Eye (tissue), 1 donor: Measurements from ENCODE around the gene PBX1.

ENCODE experiments used
- DNase-seq: peaks from one replicate; pipeline ENCODE4 v3.0.0-alpha.2; 2015

The PBX1 gene

DNA sequence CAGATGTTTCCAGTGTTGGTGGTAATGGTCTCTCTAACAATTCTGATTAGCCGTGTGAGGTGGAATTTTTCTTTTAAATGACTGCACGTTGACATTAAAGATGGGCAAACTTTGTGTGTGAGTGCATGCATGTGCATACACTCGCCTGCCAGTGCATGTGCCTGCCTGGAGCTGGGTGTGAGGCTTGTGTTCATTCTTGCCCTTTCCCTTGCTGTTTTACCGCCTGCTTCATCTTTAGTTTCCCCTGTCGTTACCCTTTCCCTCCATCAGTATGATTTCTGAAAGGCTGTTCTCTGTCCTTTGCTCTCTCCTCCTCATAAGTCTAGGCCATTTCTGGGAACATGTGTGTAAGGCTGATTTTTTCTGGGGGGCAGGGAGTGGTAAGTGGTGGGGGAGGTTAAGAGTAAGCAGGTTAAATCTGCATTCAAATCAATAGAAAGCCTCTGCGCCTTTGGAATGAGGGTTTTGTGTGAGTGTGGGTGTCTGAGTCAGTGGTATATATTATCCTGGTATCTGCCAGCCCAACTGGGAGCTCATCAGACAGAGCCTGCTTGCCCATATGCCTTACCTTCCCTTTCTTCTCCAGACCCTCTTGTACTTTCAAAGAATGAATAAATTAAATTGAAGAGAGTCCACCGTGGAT lies 112.5 kb downstream of the PBX1 start:
- no peak for DNase-seq

DNA sequence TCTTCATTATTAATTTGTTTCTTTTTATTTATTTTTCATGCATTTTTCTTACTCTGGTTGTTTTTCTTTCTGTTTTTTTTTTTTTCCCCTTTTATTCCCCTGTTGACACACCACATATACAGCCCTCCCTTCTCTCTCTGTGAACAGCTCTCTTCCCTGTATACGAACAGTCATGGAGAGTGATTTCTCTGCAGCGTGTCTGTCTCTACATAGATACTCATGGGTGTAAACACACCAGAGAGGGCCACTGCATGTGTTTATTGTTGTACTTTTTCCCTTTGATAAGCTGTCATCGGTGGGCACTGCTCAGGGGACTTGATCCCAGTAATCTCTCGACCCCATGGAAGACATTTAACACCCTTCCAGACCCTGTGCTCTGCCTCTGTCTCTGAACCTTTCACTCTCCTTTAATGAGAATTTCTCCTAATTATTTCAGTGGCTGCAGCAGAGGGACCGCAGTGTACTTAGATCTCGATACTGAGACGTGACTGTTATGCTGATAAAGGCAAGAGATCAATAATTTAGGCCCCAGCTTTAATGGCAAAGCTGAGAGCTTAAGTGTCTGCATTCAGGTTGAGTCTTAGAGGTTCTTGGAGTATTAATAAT lies 113.1 kb downstream of the PBX1 start:
- peak; percentile 63 for DNase-seq

DNA sequence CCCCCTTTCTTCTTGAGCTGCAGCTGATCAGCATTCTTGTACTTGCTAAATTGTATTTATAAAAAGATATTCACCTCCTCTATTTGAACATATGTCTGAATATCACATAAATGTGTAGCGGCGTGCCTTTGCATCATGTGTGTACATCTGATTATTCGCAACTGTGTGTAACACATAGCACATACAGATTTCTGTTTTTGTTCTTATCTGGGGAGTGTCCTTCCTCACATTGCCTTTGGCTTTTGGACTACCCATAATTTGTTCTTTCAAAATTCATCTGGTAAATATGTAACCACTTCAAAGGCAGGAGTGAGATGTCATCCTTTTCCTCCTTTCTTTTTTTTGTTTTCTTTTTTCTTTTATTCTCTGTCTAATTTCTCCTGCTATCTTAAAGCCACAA lies 113.6 kb downstream of the PBX1 start:
- no peak for DNase-seq

DNA sequence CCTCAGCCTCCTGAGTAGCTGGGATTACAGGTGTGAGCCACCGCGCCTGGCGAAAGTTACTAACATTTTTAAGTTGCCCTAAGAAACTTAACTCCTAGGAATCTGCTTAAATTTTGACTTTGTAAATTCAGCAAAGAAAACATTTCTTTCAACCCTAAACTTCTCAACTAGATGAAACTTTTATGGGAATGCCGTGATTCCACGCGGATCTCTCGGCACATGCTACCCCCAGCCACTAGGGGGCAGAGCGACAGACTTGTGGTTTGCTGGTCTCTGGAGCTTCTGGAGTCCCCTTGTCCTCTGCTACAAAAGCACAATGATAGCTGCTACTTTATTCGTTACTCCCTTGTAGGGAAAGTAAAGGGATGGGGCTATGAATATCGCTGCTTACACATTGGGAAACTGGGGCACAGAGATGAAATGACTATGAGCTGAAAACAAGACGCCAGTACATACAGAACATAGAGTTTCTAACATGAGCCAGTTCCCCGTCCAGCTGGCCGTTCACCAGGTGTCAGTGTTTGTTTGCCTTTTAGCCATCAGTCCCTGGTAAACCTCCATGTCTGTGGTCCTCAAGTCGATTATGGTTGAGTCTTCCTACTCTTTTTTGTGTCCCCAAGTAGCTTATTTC lies 114.7 kb downstream of the PBX1 start:
- DNase-seq = no peak

DNA sequence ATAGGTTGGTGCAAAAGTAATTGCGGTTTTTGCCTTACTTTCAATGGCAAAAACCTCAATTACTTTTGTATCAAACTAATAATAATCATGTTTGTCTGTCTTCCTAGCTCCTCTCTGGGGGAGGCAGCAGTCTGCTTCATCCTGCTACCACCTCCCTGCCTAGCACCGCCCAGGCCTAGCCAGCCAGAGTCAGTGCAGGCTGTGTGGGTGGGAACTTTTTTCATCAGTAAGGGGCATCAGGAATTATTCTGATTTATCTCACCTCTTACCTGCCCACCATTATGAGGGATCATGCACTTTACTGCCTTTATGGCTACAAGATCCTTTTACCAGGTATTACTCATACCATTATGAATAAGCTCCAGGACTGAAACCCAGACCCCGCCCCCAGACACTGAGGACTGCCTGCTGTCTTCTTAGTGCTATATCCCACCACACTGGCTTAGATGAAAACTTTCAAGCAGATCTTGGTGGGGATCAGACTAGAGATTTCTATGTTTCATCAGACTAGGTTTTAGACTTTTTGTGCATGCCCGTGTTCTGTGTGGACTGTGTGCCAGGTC lies 116.4 kb downstream of the PBX1 start:
- DNase-seq = no peak

DNA sequence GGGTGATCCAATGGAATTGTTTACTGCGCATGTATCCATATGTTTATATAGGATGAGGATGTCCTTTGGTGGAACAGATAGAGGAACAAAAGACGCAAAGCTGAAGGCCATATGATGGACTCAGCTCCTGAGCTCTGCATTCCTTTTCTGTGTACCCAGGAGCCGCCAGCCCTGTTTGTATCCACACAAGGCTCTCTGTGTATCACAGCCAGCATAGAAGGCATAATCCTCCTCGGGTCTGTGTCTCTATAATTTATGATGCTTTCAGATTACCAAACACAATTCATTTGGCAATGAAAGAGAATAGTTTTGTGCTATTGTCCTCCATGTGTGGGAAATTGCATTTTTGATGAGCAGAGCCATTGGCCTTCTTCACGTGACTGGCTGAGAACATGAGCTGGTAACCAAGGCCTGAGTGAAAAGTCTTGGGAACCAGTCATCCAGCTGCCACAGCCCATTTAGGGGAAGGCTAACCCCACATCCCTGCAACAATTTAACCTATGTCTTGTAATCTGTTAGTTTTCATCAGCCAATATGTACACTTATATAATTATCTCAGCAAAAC lies 119.2 kb downstream of the PBX1 start:
- no peak for DNase-seq

DNA sequence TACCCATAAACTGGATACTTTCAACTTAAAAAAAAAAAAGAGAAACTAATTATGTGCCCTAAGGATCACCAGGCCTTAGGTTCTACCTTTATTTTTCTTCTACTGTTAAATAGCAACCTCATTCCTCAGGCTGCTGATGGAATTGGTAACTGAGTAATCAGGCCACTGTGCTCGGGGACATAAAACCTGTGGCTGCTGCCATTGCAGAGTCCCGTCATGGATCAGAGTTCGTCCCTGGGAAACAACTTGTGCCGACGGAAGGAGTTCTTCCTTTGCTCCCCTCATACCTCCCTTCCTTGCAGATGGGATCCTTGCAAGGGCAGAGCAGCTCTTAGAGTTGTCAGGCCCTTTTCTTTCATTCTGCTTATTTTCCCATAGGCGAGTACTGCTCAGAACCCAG lies 123.6 kb downstream of the PBX1 start:
- no peak for DNase-seq

DNA sequence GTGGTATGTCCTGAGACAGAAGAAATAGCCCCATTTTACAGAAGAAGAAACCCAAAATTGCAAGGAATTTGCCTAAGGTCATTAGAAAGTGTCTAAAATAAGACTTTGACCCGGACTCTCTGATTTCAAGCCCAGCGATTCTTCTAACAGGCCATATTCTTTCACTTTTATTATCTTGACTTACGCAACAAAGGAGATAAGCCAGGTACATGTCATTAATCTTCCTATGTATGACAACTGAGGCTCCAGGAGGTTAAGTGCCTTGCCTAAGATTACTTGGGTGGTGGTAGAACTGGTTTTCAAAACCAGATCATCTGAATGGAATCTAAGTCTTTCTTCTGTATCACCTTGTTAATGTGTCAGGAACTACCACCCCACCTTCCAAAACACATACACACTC lies 124.3 kb downstream of the PBX1 start:
- DNase-seq = no peak

DNA sequence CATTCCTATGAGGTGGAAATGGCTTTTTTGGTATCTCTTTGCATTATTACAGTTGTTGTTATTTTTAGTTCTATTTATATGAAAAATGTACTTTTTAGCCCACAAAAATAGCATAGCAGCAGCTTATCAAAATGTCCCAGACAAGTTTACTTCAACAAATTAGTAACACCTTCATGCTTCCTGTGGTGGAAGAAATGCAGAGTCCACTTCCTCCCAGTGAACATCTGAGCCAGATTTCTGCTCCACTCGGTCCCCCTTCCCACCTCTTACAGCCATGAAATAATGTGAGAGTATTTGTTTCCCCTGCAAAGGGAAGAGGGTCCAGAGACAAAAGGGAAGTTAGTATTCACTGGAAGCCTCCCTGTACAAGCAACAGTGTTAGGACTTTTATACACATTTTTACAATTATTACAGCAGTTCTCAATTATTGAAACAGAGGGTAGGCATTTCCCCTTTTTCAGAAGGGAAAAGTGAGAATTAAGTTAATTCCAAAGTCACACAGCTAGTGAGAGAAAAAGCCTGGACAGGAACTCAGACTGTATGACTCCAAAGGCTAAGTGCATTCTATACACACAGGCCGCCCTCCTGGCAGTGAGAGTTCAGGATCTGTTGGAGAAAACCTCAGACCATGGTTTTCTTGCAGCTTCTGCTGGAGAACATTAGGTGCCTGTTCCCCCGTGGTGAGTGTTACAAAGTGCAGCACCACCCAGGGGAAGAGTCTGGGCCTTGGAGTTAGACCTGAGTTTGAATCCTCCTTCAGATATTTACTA lies 126.5 kb downstream of the PBX1 start:
- DNase-seq = no peak

DNA sequence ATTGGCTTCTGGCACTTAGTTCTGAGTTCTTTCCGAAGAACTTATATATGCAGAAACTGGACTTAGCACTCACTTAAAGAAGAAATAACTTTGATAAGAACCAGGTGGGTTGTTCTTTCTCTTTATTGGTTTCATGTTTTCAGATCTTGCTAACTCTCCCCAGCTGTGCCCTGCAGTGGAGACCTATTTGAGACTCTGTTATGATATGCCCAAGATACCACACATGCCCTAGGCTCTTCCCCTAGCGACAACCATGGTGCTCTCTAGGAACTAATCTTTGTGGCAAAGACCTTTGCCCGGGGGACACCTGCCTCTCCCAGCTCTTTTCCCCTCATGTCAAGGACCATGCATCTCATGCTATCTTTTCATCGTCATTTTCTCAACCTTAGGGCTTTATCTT lies 128.8 kb downstream of the PBX1 start:
- DNase-seq = no peak

DNA sequence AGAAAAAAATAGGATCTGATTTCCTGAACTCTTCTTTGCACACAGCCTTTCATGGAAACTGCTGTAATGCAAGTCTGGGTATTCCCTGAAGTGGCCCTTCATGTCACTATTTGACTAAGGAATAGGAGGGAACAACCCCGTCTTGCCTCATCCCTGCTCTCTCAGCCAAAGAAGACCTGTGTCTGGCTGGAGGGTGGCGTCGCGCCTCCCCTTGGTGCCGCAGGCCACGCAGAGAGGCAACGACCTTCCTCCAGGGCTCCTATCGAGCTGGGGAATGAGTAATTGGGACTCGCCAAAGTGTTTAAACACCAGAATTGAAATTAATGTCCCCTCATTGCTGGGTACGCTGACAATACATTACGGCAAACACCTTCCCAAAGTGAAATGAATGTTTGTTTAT lies 129.8 kb downstream of the PBX1 start:
- DNase-seq = no peak

DNA sequence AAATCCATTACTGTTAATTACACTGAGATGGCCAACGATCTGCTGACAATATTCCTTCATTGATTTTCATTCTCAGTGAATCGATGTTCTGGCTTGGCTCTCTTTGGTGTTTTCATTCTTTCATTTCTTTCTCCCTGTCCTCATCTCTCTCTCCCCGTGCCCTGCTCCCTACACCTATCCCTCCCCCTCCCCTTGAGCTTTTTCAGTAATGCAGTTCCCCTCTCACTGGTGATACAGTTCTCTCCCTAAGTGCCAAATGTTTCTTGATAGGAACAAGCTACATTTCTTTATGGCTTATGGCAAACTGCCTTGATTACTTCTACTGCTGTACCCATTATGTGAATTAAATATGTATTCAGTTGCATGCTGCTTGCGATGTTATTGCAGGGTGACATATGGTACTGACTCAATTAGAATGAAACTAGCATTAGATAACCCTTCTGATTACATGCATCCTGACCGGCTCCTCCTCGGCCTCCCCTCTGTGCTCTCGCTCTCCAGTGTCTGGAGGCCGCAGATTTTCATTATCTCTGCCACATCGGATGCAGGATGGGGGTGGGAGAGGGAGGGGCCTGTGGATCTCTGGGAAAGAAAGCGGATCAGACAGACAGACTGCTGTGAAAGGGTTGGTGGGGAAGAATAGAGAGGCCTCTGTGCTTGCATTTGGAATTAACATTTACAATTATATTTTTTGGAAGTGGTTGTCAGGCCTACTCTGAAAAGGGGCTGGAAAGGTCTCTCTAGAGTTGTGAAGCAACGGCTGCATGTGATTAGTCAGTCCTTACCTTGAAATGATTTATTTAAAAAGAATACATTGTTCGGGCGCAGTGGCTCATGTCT lies 130.9 kb downstream of the PBX1 start:
- peak; percentile 68 for DNase-seq

DNA sequence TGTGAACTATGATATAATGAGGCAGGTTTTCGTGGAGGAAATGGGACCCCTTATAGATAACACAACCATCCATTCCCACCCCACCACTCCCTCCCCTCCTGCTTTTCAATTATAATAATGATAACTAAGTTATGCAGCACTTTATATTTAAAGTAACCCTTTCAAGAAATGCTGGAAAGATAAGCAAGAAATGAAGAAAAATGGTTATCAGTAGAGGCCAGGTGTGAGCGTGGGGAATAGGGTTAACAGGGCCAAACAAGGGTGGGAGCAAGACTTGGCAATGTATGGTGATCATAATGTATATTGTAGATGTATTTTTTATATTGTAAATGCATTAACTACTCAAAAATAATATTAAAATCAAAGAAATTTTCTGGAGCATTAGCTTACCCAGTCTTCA lies 133.4 kb downstream of the PBX1 start:
- no peak for DNase-seq

DNA sequence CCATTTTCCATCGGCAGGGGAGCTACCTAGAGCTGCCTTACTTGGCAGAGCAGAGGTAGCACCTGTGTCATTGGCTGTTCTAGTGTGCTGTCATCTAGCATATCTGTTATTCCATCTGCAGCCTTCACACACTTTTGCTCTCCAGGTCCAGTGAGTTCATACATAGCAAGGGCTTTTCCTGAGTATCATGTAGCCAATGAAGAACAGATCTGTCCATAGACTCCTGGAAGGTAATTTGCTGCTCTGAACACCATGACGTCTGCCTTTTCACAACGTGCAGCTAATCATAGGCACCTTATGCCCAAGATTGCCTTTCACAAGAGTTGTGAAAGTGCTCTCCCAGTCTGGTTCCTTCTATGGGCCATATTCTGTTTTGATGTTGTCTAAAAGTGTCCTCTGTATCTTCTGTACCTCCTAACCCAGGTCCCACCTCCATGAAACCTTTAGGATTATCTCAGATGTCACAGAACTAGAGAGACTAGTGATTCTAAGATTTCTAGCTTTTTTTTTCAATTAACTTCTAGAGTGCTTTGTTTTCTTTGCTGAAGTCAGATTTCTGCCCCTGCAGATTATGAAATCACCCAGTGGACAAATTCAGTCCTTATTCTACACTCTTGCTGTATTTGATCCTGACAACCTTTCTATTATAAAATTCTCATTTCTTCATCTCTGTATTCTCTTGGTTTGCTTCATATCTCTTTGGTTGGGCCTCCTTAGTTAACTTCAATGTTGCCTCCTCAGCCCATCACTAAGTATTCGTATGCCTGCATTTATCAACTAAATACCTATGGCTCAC lies 134.8 kb downstream of the PBX1 start:
- DNase-seq = no peak

DNA sequence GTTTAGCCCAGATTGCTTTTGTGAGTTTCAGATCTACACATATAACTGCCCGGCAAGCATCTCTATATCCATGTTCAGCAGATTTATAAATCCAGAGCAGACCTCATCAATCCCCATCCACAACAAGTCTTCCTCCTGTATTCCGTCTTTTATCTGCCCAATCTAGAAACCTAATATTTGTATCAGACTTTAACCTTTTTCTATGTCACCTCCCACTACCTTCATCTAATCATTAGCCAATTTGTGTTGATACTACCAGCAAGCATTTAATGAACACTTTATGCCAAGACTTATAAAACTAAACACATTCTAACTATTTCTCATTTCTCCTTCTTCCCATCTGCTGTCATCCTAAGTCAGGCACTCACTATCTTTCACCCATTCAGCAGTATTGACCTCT lies 135.5 kb downstream of the PBX1 start:
- DNase-seq = no peak

DNA sequence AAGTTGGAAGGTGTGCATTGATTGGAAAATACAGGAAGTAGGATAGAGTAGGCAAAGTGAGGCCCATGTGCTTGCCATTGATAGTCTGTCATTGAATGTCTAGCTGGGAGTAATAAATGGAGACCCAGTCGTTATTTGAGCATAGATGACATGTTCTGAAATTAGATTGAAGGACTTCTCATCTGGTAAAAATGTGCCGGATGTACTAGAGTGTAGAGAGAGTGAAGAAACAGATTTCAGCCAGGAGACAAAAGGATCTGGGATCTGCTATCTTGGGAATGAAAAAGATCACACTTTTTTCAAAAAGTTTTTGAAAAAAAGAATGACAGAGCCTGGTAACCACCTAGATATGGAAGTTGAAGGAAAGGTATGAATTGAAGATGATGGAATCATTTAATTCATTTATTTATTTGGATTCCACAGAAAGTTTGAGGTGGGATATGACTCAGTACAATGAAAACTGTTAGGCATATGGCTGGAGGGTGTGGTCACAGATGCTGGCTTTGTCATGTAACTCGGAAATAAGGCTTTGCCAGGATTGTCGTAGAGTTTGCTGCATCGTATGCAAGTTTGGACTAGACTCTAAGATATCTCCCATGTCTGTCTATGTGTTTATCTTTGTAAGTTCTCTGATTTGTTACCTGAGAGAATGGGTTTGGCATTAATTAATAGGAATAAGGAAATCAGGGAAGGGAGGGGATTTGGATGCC lies 137.1 kb downstream of the PBX1 start:
- DNase-seq = no peak

DNA sequence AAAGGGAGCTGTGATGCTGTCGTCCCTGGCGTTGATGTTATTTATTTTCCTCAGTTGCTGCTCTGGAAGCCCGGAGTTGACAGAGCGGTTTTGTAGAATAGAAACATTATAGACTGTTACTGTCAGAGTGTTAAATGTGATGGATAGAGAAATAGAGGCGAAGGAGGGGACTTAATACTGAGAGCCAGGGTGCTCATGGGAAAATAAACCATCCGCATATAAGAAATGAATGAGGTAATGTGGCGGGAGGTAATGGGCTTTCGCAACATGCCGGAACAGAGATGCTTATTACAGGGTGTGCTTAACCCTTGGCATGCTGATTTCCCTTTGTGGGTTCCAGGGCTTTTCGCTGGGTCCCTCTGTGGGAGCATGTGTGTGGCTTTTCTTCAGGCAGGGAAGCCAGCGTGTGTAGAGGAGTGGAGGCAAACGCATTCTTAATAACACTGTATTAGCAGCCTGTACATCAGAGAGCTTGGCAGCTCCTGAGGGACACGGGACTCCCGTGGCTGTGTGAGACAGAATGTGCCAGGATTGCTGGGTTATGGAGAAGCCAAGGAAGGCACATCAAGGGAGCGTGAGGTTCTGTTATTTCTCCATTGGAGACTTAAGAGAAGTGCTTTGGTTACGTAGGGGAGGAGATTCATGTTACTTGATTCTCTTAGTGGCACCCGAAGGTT lies 141.0 kb downstream of the PBX1 start:
- DNase-seq = no peak

DNA sequence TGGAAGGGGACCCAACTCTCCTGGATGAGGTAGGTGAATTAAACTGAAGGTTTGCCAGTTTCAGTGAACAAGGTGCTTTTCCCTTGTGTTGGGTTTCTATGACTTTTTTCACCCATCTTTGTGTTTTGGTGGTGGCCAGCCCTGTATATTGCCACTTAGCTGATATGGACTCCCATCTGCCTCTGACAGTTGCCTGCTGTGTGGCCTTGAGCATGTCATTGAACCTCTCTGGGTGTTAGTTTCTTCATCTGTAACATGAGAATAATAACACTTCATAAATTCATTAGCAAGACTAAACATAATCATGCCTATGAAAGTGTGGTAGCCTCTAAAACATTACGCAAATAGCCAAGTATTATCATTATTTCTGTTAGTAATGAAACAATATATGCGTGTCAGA lies 141.7 kb downstream of the PBX1 start:
- DNase-seq = no peak

DNA sequence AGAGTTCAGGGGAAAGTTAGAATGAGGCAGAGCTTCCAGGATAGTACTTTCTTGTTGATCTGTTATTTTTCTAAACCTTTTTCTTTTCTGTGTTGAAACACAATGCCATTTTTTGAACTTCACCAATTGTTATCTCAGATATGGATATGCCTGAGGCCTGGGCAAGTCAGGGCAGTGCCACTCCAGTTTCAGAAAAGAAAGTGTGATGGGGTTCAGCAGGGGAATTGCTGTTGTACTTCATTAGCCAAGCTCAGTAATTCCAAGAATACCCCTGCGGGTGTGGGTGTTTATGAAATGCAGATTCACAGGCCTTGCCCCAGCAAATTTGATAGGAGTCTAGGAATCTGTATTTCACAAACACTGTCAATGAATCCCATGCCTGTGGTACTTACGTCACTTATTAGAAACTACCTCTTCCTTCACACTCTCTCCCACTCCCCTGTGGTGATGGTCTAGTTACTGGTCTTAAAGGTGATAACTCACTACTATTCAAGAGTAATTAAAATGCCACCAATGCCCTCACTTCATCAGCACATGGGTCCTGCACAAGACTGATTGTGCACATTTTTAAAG lies 142.3 kb downstream of the PBX1 start:
- DNase-seq = no peak

DNA sequence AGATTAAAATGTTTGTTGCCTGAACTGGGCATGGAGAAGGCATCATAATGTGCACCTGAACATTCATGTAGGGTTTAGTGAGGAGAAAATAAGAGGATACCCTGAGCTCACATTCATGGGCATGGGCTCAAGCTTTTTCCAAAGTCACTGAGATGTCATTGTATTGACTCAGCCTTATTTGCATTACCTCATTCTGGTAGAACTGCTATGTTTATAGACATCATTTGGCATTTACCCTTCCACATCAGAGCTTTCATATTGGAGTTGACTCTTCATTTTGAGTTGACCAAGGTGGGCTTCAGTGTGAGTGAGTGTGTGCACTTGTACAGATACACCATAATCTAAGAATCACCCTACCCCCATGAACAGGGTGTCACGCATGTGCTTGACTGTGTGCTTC lies 143.2 kb downstream of the PBX1 start:
- DNase-seq = no peak
